ENCODE measurements around the gene NLRP2B.
"Not testable (repeated sequence)": the region's sequence is repeated elsewhere in the genome, so short reads cannot be mapped to it uniquely, and the experiment has no call there.

Gene NLRP2B

DNA sequence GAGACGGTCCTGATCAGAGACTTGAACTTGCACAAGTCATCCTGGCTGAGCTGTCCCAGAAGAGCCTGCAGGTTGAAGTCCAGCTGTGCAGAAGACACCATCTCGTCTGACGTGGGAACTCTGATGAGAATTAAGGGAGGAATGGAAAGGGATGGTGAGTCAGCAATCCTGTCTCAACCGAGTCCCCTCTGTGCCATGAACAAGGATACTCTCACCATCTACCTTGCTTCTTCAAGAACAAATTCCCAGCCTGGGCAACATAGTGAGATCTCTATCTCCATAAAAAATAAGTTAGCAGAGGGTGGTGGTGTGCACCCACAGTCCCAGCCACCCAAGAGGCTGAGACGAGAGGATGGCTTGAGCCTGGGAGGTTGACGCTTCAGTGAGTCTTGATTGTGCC, at the start of gene NLRP2B:
NLRP2B (minus strand) TSS at position 101 of the 400 bp plus-strand sequence.
- no peak for DNase-seq (ENCODE audit: low read depth)
- TF ChIP-seq, protein P1, sequence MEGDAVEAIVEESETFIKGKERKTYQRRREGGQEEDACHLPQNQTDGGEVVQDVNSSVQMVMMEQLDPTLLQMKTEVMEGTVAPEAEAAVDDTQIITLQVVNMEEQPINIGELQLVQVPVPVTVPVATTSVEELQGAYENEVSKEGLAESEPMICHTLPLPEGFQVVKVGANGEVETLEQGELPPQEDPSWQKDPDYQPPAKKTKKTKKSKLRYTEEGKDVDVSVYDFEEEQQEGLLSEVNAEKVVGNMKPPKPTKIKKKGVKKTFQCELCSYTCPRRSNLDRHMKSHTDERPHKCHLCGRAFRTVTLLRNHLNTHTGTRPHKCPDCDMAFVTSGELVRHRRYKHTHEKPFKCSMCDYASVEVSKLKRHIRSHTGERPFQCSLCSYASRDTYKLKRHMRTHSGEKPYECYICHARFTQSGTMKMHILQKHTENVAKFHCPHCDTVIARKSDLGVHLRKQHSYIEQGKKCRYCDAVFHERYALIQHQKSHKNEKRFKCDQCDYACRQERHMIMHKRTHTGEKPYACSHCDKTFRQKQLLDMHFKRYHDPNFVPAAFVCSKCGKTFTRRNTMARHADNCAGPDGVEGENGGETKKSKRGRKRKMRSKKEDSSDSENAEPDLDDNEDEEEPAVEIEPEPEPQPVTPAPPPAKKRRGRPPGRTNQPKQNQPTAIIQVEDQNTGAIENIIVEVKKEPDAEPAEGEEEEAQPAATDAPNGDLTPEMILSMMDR (IDR thresholded peaks at IDR 0.05; ENCODE audit: low read length, missing control alignments): no peak
- no peak within 1 kb of the TSS for H3K4me3 ChIP-seq (replicated peaks; ENCODE audit: low read depth, low read length)

DNA sequence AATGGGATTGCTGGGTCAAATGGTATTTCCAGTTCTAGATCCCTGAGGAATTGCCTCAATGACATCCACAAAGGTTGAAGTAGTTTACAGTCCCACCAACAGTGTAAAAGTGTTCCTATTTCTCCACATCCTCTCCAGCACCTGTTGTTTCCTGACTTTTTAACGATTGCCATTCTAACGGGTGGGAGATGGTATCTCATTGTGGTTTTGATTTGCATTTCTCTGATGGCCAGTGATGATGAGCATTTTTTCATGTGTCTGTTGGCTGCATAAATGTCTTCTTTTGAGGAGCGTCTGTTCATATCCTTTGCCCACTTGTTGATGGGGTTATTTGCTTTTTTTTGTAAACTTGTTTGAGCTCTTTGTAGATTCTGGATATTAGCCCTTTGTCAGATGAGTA, 45.9 kb upstream of the NLRP2B start:
- H3K4me3 ChIP-seq (replicated peaks; ENCODE audit: low read depth, low read length); DNase-seq (ENCODE audit: low read depth): not testable (repeated sequence)

DNA sequence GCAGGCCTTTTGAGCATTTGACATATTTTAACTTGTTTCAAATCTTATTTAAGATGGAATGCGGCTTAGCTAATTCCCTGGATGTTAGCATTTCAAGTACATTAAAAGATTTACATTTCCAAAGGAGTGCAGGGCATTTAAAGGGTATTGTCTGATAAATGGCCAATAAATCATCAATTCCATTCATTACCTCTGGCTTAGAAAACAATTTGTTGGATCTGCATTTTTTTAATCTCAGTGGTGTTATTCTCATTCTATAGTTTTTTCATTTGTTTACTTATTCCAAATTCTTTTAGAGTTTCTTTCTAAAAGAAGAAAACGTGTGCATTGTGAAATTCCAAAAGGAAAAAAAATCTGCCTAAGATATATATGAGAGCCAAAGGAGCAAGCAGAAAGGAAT, 1.3 kb upstream of the NLRP2B start:
- TF ChIP-seq, protein P1 (IDR thresholded peaks at IDR 0.05; ENCODE audit: low read length, missing control alignments): no peak
- DNase-seq (ENCODE audit: low read depth): no peak
- H3K4me3 ChIP-seq (replicated peaks; ENCODE audit: low read depth, low read length): no peak overlapping the region

- DNase-seq (ENCODE audit: low read depth): no peak
- TF ChIP-seq, protein P1 (IDR thresholded peaks at IDR 0.05; ENCODE audit: low read length, missing control alignments): no peak
- no peak overlapping the region for H3K4me3 ChIP-seq (replicated peaks; ENCODE audit: low read depth, low read length)
Measured at GRCh38 chrX:57678686-57679428, 1.2 kb downstream of the NLRP2B start.

DNA sequence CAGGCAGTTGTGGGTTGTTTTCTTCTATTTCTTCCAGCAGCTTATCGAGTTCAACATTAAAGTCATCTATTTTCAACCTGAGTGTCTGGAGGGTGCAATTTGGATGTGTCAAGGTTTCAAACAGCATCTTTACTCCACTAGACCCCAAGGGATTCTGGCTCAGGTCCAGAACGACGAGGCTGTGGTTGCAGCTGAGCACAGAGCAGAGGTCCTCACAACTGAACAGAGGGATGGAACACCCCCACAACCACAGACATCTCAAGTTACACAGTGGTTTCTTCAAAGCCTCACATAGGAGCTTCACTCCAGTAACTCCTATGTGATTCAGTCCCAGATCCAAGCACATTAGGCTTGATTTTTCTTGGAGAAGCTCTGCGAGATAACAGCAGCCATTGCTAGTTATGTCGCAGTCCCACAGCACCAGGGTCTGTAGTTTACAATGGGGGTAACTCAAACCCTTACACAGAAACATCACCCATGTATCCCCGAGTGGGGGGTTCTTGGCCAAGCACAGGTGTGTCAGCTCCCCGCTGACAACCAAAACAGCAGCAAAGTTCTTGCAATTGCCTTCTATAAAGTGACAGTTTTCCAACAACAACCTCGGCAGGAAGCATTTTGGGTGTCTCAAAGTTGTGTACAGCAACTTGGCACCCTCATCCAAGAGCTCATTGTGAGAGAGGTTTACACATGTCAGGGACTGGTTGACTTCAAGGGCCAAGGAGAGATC, 2.8 kb downstream of the NLRP2B start:
- DNase-seq (ENCODE audit: low read depth): no peak
- H3K4me3 ChIP-seq (replicated peaks; ENCODE audit: low read depth, low read length): no peak overlapping the region
- TF ChIP-seq, protein P1 (IDR thresholded peaks at IDR 0.05; ENCODE audit: low read length, missing control alignments): no peak

- TF ChIP-seq, protein P1 (IDR thresholded peaks at IDR 0.05; ENCODE audit: low read length, missing control alignments): no peak
- no peak for DNase-seq (ENCODE audit: low read depth)
- no peak overlapping the region for H3K4me3 ChIP-seq (replicated peaks; ENCODE audit: low read depth, low read length)
Measured at GRCh38 chrX:57675320-57675719, 4.7 kb downstream of the NLRP2B start.

- H3K4me3 ChIP-seq (replicated peaks; ENCODE audit: low read depth, low read length): no peak overlapping the region
- DNase-seq (ENCODE audit: low read depth): no peak
- TF ChIP-seq, protein P1 (IDR thresholded peaks at IDR 0.05; ENCODE audit: low read length, missing control alignments): no peak
Measured at GRCh38 chrX:57674861-57675260, 5.2 kb downstream of the NLRP2B start.
